ENCODE measurements around the gene NXNL2.

DNA sequence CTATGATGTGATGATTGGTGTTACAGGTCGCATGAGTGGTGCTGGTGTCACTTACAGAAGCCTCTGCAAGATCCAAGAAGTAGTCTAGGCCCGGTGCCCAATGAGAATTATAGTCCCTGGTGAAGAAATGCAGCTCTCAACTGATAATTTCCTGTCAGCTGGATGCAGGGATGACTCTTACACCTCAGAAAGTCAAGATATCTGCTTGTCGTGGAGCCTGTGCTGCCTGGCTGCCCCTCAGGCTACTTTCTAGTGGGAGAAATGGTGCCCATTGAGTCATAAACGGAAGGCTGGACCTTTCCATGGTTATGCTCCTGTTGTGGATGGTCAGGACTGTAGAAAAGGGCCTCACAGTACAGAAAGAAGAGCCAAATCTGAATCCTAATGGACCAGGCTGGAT is 46.8 kb upstream of the NXNL2 start:
- TF ChIP-seq, protein P1, sequence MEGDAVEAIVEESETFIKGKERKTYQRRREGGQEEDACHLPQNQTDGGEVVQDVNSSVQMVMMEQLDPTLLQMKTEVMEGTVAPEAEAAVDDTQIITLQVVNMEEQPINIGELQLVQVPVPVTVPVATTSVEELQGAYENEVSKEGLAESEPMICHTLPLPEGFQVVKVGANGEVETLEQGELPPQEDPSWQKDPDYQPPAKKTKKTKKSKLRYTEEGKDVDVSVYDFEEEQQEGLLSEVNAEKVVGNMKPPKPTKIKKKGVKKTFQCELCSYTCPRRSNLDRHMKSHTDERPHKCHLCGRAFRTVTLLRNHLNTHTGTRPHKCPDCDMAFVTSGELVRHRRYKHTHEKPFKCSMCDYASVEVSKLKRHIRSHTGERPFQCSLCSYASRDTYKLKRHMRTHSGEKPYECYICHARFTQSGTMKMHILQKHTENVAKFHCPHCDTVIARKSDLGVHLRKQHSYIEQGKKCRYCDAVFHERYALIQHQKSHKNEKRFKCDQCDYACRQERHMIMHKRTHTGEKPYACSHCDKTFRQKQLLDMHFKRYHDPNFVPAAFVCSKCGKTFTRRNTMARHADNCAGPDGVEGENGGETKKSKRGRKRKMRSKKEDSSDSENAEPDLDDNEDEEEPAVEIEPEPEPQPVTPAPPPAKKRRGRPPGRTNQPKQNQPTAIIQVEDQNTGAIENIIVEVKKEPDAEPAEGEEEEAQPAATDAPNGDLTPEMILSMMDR (IDR thresholded peaks at IDR 0.05), result no peak
- no peak for TF ChIP-seq POLR2A (IDR thresholded peaks at IDR 0.05)

Measured in breast epithelium (tissue), 3 donors.